Measurements from ENCODE around the gene DIAPH2.
"Not testable (repeated sequence)": the region's sequence is repeated elsewhere in the genome, so short reads cannot be mapped to it uniquely, and the experiment has no call there.

DIAPH2 gene

DNA sequence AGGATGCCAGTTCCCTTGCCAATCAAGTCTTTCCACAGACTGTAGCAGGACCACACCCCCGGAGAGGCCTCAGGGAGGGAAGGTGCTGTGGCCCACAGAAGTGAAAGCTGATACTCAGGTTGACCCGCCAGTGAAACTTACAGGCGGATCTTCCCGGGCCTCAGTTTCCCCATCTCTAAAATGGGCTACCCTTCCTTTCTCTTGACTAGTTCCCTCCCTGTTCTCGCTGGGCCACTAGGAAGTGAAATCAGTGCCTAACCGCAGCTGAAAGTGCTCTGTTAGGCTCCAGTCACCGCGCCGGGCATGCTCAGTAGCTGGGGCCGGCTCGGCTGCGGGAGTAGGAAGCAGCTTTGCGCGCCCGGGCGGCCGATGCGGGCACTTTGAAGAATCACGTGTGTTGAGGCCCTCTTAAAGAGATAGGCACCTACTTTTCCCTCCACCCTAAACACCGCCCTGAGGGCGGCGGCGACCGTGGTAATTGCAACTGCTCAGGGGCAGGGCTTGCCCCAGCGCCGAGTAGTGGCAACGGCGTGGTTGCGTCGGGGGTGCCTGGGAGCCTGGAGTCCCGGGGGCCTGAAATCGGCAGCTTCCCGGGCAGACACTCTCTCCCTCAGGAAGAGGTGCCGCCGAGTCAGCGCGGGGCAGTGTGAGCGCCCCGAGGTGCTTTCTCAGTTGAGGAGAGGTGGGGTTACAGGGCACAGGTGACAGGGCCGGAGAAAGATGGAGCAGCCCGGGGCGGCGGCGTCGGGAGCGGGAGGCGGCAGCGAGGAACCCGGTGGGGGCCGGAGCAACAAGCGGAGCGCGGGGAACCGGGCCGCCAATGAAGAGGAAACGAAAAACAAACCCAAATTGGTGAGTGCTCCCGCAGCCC, at the start of gene DIAPH2:
Gene DIAPH2 (plus strand): TSS at position 504 of the 871 bp plus-strand sequence.
- peak; percentile 80 for DNase-seq (ENCODE audit: low spot score)

DNA sequence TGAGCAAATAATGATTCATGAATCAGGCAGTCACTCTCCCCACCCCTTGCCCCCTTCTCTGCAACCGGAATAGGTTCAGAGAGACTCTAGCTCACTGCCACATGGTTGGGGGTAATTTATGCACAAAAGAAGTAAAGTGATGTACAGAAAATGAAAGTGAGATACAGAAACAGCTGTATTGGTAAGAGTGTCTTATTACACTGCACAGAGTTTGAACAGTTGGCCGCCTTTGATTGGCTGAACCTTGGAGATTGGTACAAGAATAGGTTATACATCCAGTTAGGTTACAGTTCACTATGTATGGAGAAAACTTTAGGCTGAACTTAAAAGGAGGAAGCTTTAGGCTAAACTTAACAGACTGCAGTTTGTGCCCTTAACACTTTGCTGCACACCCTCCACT, 34.6 kb upstream of the DIAPH2 start:
- DNase-seq (ENCODE audit: low spot score), result no peak

DNA sequence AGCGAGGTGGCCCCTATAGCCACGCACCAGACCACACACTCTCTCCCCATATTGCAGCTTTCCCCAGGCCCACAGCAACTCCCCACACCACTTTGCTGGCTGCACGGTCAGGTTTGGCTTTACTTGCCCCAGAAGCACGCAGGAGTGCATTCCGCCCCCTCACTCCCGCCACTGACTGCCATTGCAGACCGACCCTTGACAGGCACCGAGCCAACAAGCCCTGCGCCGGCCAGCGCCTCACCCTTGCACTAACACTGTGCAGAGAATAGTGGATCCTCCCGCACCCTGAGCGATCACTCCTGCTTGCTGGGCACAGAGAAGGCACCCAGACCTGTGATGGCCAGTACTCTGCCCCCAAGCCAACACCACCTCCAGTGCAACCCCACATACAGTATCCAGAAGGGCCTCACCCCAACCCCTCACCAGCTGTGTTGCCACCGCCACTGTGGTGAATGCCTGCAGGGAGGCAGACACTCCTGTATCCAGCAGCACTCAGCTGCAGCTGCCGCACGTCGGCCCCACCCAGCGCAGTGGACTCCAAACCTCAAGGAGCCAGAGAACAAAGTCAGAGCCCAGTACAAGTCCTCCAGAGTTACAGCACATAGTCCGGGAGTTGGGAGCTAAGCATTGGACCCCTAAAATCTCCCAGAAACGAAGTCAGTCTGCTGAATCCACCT, 28.6 kb upstream of the DIAPH2 start:
- no peak for DNase-seq (ENCODE audit: low spot score)

DNA sequence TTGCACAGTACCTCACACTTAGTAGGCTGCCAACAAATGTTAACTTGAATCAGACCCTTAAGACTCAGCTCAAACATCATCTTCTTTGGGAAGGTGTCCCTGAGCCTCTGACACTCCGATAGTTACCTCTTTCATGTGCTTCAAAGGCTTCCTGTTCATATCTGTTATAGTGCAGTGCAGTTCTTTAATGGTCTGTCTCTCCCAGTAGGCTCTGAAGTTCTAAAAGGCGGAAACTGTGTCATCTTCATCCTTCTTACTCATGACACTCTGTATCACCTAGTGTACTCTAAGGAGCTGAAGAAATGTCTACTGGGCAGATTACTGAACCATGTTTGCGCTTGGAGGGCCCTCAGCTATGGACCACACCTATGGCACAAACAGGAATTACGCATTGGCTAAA, 2.1 kb upstream of the DIAPH2 start:
- DNase-seq (ENCODE audit: low spot score), result no peak

DNA sequence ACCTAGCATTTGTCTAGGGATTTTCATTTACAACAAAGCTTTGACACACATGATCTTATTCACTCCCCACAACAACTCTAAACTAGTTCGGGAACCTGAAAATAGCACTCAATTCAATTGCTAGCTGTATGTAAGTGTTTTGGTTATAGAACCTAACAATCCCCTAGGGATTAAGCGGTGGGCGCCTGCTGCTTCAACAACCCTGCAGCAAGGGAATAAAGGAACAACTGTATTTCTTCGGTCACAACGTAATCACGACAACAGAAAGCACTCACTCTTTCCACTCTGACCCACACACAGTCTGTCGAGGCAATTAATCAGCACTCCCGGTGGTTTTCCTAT, 674 bp upstream of the DIAPH2 start:
- DNase-seq (ENCODE audit: low spot score), result no peak

DNA sequence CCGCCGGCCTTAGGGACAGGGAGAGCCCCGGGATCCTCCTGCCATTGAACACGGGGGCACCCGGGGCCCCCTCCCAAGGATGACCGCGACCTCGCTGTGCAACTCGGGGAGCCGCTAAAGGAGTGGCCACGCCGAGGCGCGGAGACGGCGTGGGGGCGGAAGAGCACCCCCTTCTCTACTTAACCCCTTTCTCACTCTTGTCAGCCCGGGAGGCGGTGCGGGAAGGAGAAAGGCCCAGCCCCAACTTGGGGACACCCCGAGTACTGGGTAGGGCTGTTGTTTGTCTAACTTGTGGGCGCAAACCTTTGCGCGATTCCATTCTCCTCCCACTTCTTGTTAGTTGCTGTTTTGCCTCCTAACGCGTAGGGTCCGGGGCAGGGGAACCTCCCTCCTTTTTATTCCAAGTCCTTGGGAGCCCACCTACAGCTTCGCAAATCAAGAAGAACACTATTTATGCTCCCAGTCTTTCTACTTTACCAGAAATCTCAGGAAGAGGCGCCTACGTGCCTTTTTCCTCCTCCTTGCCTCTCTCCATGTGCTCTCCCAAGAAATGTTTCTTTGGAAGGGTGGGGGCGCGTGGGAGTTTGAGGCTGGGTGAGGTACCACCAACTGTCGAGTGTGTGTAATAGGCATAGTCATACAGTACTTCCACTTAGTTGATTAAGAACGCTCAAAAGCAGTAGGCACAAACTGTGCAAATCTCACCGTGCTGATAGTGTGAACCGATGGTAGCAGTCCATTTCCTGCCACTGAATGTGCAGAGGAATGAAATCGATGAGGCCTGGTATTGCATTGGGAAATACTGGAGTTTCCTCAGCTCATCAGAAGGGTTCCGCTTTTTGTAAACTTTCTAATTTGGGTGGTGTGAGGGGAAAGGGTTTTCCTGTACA, 813 bp downstream of the DIAPH2 start:
- DNase-seq (ENCODE audit: low spot score), result peak; percentile 24

DNA sequence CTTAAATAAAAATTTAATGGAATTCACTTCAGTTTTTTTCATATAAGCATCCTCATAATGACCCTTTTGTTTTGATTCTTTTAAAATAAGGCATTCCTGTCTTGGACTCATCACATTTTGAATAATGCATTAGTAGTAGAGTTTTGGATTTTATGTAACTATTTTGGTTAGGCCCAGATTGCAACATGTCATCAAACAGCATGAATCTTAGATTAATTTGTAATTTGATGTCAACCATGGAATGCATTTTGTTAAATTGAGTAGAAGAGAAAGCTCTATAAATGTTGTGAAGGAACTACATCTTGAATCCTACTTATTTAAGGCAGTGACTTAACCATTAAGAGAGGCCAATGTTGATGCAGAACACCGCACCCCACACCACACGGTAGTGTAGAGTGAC, 3.1 kb downstream of the DIAPH2 start:
- no peak for DNase-seq (ENCODE audit: low spot score)

DNA sequence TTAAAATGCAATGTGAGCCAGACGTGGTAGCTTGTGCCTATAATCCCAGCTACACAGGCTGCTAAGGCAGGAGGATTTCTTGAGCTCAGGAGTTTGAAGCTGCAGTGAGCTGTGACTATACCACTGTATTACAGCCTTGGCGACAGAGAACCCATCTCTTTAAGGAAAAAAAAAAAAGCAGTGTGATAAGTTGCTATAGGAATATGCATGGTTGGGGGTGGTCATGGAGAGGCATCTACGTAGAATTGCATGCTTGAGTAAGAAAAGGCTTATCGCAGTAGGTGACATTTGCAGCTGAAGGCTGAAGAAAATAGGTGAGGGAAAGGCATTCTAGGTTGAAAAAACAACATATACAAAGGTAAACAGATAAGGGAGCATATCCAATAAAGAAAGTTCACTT, 4.1 kb downstream of the DIAPH2 start:
- DNase-seq (ENCODE audit: low spot score), result no peak

DNA sequence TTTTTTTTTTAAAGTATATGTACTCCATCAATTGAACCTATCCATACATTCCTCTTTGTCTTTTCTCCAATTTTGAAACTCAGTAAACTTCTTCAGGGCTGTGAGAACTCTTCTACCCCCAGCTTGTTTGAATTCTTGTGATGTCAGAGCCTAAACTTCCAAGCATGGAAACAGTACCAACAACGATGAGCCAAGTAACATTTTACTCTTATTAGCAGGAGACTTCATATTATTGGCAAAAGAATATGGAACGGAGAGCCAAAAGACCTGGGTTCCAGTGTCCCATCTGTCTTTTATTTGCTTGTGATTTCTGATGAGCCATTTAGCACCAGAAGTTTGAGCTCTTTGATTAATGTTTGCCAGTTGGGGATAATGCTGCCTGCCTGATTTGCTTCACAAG, 5.3 kb downstream of the DIAPH2 start:
- DNase-seq (ENCODE audit: low spot score), result no peak

DNA sequence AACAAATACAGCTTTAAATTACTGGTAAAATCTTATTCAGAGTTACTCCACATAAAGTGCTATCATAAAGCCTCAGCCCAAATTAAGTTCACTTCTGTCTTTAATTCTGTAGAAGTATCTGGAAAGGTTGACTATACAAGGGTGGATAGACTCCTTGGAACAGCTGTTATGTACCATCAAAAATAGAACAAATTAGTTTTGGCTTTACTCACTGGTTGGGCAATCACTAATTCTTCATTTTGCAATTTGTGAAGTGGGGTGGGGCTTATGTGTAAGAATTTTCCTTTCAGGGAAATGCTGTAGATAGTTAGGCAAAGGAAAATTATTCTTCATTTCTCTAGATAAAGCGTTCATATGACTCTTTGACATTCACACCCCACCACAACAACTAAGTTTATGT, 7.8 kb downstream of the DIAPH2 start:
- peak; percentile 22 for DNase-seq (ENCODE audit: low spot score)

DNA sequence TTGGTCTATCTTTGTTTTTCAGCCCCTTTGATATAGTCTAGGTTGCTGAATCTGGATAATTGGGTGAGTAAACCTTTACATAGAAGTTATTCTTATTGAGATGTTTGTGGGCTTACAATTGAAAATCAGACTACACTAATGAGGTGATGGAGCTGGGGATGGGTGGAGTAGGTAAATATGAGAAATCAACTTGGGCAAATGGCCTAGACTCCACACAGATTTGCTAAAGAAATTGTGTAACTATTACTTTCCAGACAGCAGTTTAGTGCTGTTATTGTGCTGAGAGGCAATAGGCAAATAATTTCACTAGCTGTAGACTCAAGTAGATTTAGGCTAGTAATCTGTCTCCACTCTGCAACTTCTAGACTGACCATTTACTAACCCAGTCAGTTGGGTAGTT, 8.2 kb downstream of the DIAPH2 start:
- peak; percentile 7 for DNase-seq (ENCODE audit: low spot score)

DNA sequence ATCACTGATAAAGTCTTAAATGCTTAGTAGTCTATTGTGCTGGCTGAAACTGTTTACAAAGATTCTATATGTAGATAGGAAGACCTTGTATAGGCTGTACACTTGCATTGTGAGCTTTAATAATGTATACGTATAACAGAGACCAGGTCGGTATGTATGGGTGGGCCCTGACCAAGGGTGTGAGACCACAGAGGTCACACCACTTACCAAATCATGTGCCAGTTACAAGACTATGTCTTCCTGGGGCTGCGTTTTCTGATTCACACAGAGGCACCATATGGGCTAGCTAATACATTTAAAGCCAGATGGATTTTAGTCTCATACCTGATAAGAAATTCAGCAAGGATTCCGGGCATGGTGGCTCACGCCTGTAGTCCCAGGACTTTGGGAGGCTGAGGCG, 8.8 kb downstream of the DIAPH2 start:
- DNase-seq (ENCODE audit: low spot score), result no peak

DNA sequence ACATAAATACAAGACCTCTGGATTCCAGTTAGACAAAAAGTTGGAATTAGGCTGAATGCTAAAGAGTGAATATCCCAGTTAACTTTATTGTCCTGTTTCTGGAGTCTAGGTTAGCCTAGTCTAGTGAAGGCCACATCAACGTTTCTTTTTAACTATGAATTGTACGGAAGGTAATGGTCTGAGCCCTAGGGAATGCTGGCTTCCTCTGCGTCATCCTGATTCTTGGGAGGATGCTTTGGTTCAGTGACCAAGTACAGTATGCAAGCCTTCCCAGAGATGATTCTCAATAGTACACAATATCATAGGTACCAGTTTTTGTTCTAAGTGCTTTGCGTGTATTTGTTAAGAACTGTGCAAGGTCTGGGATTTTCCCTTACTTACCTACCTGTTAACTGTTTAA, 11.8 kb downstream of the DIAPH2 start:
- no peak for DNase-seq (ENCODE audit: low spot score)

DNA sequence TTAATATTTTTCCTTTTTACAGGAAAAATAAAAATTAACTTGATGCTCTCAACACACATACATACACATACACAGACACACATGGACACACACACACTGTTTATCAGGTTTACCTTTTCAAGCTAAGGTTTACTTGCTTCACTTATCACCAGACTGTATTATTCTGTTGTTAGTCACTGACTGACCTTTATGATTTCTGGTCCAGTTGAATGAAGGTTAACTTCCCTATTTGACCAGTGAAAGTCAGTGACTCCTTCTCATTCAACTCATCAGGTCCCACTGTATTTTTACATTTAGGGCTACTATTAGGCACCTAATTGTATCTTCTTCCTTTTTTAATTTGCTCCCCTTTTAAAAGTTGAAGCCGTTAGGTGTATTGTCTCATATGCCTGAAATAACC, 16.0 kb downstream of the DIAPH2 start:
- no peak for DNase-seq (ENCODE audit: low spot score)

DNA sequence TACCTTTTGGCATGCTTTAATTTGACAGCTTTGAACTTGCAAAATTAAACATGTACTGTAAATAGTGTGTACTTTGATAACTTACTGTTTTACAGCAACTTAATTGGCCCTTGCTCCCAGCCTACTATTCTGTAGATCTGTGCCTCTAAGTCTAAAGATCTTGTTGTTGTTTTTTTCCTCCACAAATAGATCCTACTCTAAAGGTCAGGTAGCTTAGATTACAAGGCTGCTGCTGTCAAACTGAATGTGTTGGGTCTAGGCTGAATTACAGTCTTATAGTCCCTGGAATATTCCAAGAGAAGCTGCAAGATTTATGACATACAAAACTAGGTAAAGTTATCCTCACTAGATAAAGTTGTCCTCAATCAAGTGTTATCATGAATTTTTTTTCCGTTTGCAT, 18.7 kb downstream of the DIAPH2 start:
- DNase-seq (ENCODE audit: low spot score), result no peak

DNA sequence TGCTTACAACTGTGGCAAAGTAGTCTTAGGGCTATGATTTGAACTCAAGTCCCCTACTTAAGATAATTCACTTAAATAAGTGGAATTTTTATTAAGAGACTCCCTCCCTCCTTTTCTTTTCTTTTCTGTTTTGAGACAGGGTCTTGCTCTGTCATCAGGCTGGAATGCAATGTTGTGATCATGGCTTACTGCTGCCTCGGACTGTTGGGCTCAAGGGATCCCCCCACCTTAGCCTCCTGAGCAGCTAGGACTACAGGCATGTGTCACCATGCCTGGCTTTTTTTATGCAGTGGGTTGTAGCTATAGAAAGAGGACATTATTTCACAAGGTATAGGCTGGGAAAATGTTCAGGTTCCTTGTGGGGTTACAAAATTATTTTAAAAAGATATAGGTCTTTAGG, 19.2 kb downstream of the DIAPH2 start:
- no peak for DNase-seq (ENCODE audit: low spot score)

DNA sequence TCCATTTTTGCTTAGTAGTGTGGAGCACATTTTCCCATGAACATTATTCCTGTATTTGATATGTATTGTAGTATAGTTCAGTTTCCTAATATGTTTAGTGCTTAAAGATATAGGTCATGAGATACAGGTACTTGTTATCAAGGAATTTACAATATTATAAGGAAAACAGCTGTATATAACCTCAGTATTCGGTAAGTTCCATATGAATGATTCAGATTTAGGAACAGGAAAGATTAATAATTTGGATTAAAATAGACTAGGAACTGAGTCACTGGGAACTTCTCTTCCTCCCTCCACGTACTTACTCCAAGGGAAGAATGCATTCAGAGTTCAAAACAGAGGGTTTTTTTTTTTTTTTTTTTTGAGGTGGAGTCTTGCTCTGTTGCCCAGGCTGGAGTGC, 20.0 kb downstream of the DIAPH2 start:
- DNase-seq (ENCODE audit: low spot score), result peak; percentile 17

DNA sequence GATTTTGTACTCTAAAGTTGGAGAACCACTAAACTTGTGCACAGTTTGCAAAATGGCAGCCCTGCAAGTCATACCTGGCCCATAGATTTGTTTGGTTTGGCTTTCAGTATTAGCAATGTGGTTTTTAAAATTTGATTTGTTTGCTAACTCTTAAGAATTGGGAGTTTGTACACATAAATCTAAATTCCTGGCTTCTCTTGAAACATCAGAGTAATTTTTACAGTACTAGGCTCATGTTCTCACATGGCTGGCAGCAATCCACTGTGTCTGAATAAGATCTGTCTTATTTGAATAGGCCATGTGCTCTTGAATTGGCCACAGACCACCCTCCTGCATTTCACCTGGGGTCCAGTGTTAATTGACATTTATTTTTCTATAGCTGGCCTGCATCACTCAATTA, 21.3 kb downstream of the DIAPH2 start:
- no peak for DNase-seq (ENCODE audit: low spot score)

DNA sequence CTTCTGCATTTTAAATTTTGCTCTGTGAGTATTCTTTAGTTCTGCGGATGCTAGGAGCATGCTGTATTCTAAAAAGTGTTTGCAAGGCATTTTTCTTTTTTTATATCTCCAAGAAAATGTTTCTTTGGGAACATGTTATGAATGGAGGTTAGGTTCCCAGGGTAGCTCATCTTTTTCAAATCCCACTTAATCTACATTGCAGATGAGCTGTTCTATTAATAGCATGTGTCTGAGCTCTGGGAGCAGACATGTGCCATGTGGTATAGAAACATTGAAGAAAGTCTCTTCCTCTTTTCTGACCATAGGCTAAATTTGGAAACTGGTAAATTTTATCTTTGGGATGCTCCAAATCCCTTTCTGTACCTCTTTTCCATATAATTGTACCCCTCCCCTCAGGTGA, 23.2 kb downstream of the DIAPH2 start:
- no peak for DNase-seq (ENCODE audit: low spot score)

DNA sequence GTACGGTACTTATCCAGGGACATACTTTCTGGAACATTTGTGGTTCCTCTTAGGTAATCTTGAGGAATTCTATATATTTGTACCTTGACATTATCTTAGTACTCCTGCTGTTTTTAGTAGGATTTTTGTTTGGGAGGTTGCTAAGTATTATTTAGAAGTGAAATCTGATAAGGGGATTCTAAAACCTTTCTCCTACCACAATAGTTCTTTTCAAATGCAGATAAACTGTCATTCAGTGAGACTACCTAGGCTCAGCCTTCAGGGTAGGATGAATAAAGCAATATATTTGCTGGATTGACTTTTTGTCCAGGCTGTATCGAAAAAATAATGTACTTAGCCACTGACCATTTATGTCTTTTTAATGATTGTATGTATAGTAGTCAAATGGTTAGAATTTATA, 25.4 kb downstream of the DIAPH2 start:
- DNase-seq (ENCODE audit: low spot score), result no peak

DNA sequence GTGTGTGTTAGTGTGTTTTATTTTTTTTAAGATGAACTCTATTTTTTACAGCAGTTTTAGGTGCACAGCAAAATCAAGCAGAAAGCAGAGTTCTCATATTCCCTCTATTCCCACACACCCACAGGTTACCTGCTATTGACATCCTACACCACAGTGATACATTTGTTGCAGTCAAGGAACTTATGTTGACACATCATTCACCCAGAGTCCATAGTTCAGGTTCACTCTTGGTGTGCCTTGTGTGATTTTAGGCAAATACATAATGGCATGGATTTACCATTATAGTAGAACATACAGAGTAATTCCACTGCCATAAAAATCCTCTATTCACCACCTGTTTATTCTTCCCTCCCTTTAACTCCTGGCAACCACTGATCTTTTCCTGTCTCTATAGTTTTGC, 28.7 kb downstream of the DIAPH2 start:
- no peak for DNase-seq (ENCODE audit: low spot score)

DNA sequence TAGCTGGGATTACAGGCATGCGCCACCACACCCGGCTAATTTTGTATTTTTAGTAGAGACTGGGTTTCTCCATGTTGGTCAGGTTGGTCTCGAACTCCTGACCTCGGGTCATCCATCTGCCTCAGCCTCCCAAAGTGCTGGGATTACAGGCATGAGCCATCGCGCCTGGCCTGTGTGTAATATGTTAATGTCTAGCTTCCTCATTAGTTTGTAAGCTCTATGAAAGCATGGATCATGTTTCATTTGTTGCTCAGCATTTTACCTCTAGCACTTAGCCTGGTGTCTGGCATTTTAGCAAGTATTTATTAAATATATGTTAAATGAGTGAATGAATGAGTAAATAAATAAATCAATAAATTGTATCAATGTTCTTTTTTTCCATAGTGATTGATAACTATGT, 29.8 kb downstream of the DIAPH2 start:
- not testable (repeated sequence) for DNase-seq (ENCODE audit: low spot score)

DNA sequence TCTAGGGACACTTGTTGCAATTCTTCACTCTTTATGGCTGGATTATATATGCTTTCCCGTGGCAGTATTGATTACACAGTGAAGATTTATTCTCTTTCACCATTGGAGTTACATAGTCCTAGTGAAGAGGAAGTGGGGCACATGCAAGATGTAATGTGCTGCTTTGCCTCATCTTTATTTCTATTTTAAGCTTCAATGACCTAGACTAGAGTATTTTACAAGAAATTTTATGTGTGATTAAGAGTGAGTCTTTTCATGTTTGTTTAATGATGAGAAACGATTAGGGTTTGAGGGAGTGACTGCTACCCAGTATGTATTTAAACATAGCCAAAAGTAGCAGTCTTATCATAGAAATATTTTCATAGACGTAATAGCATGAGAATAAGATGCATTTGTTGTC, 30.8 kb downstream of the DIAPH2 start:
- DNase-seq (ENCODE audit: low spot score), result peak; percentile 3

Measured in GM03348 (cell line).